Stimulated activated CD4-positive, alpha-beta T cell treated with anti-CD3 and anti-CD28 coated beads, TNF-alpha, amount 100 ng/mL, for 1 hour (primary cell): ENCODE data around the gene KIAA0930.
"Not testable (repeated sequence)": the region's sequence is repeated elsewhere in the genome, so short reads cannot be mapped to it uniquely, and the experiment has no call there.

ENCODE experiments used
- DNase-seq, 3 donors: peaks; one replicate each; pipeline ENCODE4 v3.0.0-alpha.2; 2020; ENCODE audit warnings: low read depth in 3 of 3, low spot score in 1 of 3

The KIAA0930 gene

GRCh38 chr22:45240810-45241631 is at the start of gene KIAA0930:
TSS of gene KIAA0930 (minus strand) at chr22:45240894. CDS start at chr22:45240703, 191 bp downstream.
- DNase-seq, result peak; percentile 59 to 69 (median 64)

GRCh38 chr22:45286854-45287551 is 46.3 kb upstream of the KIAA0930 start:
- no peak for DNase-seq

GRCh38 chr22:45285263-45286058 is 44.8 kb upstream of the KIAA0930 start:
- DNase-seq, result no peak

GRCh38 chr22:45284705-45285262 is 44.1 kb upstream of the KIAA0930 start, which contains the start of gene UPK3A:
TSS of gene UPK3A (plus strand) at chr22:45284949. CDS start at chr22:45285014, 65 bp downstream.
- peak in 2 of 3 donors; percentile 36 to 49 for DNase-seq

GRCh38 chr22:45281010-45281409 is 40.3 kb upstream of the KIAA0930 start:
- no peak for DNase-seq

- no peak for DNase-seq
Observed at GRCh38 chr22:45280587-45280980, 39.9 kb upstream of the KIAA0930 start.

GRCh38 chr22:45278125-45278524 is 37.4 kb upstream of the KIAA0930 start:
- no peak for DNase-seq

GRCh38 chr22:45277720-45278119 is 37.0 kb upstream of the KIAA0930 start:
- DNase-seq, result not testable (repeated sequence)

- DNase-seq, result no peak
Observed at GRCh38 chr22:45276507-45277105, 35.9 kb upstream of the KIAA0930 start.

GRCh38 chr22:45273452-45274075 is 32.9 kb upstream of the KIAA0930 start:
- no peak for DNase-seq

- DNase-seq, result no peak
Observed at GRCh38 chr22:45272498-45272897, 31.8 kb upstream of the KIAA0930 start.

- DNase-seq, result no peak
Observed at GRCh38 chr22:45271667-45272201, 31.0 kb upstream of the KIAA0930 start.

- DNase-seq, result no peak
Observed at GRCh38 chr22:45270095-45271020, 29.7 kb upstream of the KIAA0930 start.

- peak; percentile 77 to 89 (median 89) for DNase-seq
Observed at GRCh38 chr22:45268958-45269844, 28.5 kb upstream of the KIAA0930 start.

GRCh38 chr22:45268167-45268957 is 27.7 kb upstream of the KIAA0930 start:
- DNase-seq, result no peak

GRCh38 chr22:45265535-45265934 is 24.8 kb upstream of the KIAA0930 start:
- no peak for DNase-seq
